Measurements from ENCODE around the gene YBEY. TPM values are rescaled to one million over a fixed set of nuclear protein-coding genes. Genes with fewer than 3 reads are reported as not detected.
"Not testable (repeated sequence)": the region's sequence is repeated elsewhere in the genome, so short reads cannot be mapped to it uniquely, and the experiment has no call there.

Gene YBEY
- 21.5 TPM for polyA plus RNA-seq (2012; ENCODE audit: missing spikeins)

- TF ChIP-seq POLR2AphosphoS5 (IDR thresholded peaks at IDR 0.05; ENCODE audit: low read depth, low read length): peak; percentile 87
- peak; percentile 91 for TF ChIP-seq POLR2A (IDR thresholded peaks at IDR 0.05; ENCODE audit: low read depth, low read length)
- TF ChIP-seq TAF1 (IDR thresholded peaks at IDR 0.05; ENCODE audit: borderline replicate concordance, low read depth, low read length): peak; percentile 87
- peak; percentile 91 for DNase-seq (ENCODE audit: insufficient read length)
- peak; percentile 88 for FAIRE-seq
These were observed at the start of gene YBEY for GRCh38 chr21:46285761-46286647. TSS of gene YBEY (plus strand) at chr21:46286342. CDS start at chr21:46286914, 572 bp downstream.

- no peak for FAIRE-seq
- no peak for TF ChIP-seq POLR2AphosphoS5 (IDR thresholded peaks at IDR 0.05; ENCODE audit: low read depth, low read length)
- no peak for TF ChIP-seq POLR2A (IDR thresholded peaks at IDR 0.05; ENCODE audit: low read depth, low read length)
- TF ChIP-seq TAF1 (IDR thresholded peaks at IDR 0.05; ENCODE audit: borderline replicate concordance, low read depth, low read length): no peak
- no peak for DNase-seq (ENCODE audit: insufficient read length)
These were observed 48.7 kb upstream of the YBEY start for GRCh38 chr21:46237474-46237873.

GRCh38 chr21:46239817-46240325 is 46.3 kb upstream of the YBEY start:
- no peak for TF ChIP-seq TAF1 (IDR thresholded peaks at IDR 0.05; ENCODE audit: borderline replicate concordance, low read depth, low read length)
- no peak for DNase-seq (ENCODE audit: insufficient read length)
- FAIRE-seq: no peak

GRCh38 chr21:46241577-46241976 is 44.6 kb upstream of the YBEY start:
- not testable (repeated sequence) for DNase-seq (ENCODE audit: insufficient read length)
- FAIRE-seq: peak; percentile 46

GRCh38 chr21:46243325-46243724 is 42.8 kb upstream of the YBEY start:
- TF ChIP-seq TAF1 (IDR thresholded peaks at IDR 0.05; ENCODE audit: borderline replicate concordance, low read depth, low read length): no peak
- TF ChIP-seq POLR2AphosphoS5 (IDR thresholded peaks at IDR 0.05; ENCODE audit: low read depth, low read length): no peak
- TF ChIP-seq POLR2A (IDR thresholded peaks at IDR 0.05; ENCODE audit: low read depth, low read length): no peak
- FAIRE-seq (no peak), DNase-seq (ENCODE audit: insufficient read length) (no peak)

- FAIRE-seq (no peak), DNase-seq (ENCODE audit: insufficient read length) (no peak)
- TF ChIP-seq TAF1 (IDR thresholded peaks at IDR 0.05; ENCODE audit: borderline replicate concordance, low read depth, low read length) (no peak), POLR2A (IDR thresholded peaks at IDR 0.05; ENCODE audit: low read depth, low read length) (no peak)
These were observed 42.2 kb upstream of the YBEY start for GRCh38 chr21:46243960-46244361.

- DNase-seq (ENCODE audit: insufficient read length): no peak
- TF ChIP-seq TAF1 (IDR thresholded peaks at IDR 0.05; ENCODE audit: borderline replicate concordance, low read depth, low read length) (no peak), POLR2AphosphoS5 (IDR thresholded peaks at IDR 0.05; ENCODE audit: low read depth, low read length) (no peak), POLR2A (IDR thresholded peaks at IDR 0.05; ENCODE audit: low read depth, low read length) (no peak)
- no peak for FAIRE-seq
These were observed 41.5 kb upstream of the YBEY start for GRCh38 chr21:46244602-46245001.

GRCh38 chr21:46245213-46245915 is 40.8 kb upstream of the YBEY start:
- FAIRE-seq: no peak
- TF ChIP-seq POLR2A (IDR thresholded peaks at IDR 0.05; ENCODE audit: low read depth, low read length) (no peak), POLR2AphosphoS5 (IDR thresholded peaks at IDR 0.05; ENCODE audit: low read depth, low read length) (no peak), TAF1 (IDR thresholded peaks at IDR 0.05; ENCODE audit: borderline replicate concordance, low read depth, low read length) (no peak)
- DNase-seq (ENCODE audit: insufficient read length): no peak

- no peak for DNase-seq (ENCODE audit: insufficient read length)
- TF ChIP-seq POLR2AphosphoS5 (IDR thresholded peaks at IDR 0.05; ENCODE audit: low read depth, low read length) (no peak), POLR2A (IDR thresholded peaks at IDR 0.05; ENCODE audit: low read depth, low read length) (no peak), TAF1 (IDR thresholded peaks at IDR 0.05; ENCODE audit: borderline replicate concordance, low read depth, low read length) (no peak)
- FAIRE-seq: no peak
These were observed 39.8 kb upstream of the YBEY start for GRCh38 chr21:46246345-46246744.

- TF ChIP-seq POLR2AphosphoS5 (IDR thresholded peaks at IDR 0.05; ENCODE audit: low read depth, low read length) (no peak), TAF1 (IDR thresholded peaks at IDR 0.05; ENCODE audit: borderline replicate concordance, low read depth, low read length) (no peak), POLR2A (IDR thresholded peaks at IDR 0.05; ENCODE audit: low read depth, low read length) (no peak)
- DNase-seq (ENCODE audit: insufficient read length) (no peak), FAIRE-seq (no peak)
These were observed 38.3 kb upstream of the YBEY start for GRCh38 chr21:46247699-46248421.

GRCh38 chr21:46248422-46248782 is 37.7 kb upstream of the YBEY start:
- TF ChIP-seq POLR2AphosphoS5 (IDR thresholded peaks at IDR 0.05; ENCODE audit: low read depth, low read length) (no peak), POLR2A (IDR thresholded peaks at IDR 0.05; ENCODE audit: low read depth, low read length) (no peak), TAF1 (IDR thresholded peaks at IDR 0.05; ENCODE audit: borderline replicate concordance, low read depth, low read length) (no peak)
- no peak for FAIRE-seq

More at GRCh38 chr21:46248422-46248782, 37.7 kb upstream of the YBEY start:
- no peak for DNase-seq (ENCODE audit: insufficient read length)

Data from GM12892 (cell line).